Measurements from ENCODE around the gene PSMG1.
"Not testable (repeated sequence)": the region's sequence is repeated elsewhere in the genome, so short reads cannot be mapped to it uniquely, and the experiment has no call there.

Gene PSMG1

DNA sequence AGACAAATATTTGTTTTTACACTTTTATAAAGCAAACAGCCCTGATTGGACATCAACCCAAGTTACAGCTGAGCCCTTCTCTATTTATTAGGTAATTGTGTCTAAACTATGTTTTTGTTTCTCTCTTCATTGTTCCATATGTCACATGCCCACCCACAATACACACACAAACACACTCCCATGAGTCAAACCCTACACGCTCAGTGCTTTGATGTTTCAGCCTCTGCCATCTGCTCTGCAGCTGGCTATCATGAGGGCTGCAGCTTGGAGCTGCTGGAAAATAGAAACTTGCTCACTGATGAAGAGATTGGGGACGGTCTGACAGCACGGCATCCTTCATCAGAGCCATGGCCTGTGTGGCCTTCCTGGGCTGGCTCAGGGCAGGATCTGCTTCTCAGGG lies 41.7 kb downstream of the PSMG1 start:
- Histone ChIP-seq H3K4me1 (no peaks in the 10 kb centered on the region), H3K79me2 (no peaks in the 10 kb centered on the region), H2AFZ (no peak overlapping the region), H3K9me3 (ENCODE audit: control insufficient read depth, low read length) (no peaks in the 10 kb centered on the region), H3K27me3 (ENCODE audit: control insufficient read depth, insufficient read depth, low read length) (no peaks in the 10 kb centered on the region), H3K4me3 (ENCODE audit: low read depth, low read length) (no peak overlapping the region), H3K9ac (no peak overlapping the region), H3K36me3 (ENCODE audit: control insufficient read depth, insufficient read depth, low read length) (no peaks in the 10 kb centered on the region), H3K27ac (no peak overlapping the region), H3K4me2 (ENCODE audit: low read length) (no peak overlapping the region)
- TF ChIP-seq, protein P1, sequence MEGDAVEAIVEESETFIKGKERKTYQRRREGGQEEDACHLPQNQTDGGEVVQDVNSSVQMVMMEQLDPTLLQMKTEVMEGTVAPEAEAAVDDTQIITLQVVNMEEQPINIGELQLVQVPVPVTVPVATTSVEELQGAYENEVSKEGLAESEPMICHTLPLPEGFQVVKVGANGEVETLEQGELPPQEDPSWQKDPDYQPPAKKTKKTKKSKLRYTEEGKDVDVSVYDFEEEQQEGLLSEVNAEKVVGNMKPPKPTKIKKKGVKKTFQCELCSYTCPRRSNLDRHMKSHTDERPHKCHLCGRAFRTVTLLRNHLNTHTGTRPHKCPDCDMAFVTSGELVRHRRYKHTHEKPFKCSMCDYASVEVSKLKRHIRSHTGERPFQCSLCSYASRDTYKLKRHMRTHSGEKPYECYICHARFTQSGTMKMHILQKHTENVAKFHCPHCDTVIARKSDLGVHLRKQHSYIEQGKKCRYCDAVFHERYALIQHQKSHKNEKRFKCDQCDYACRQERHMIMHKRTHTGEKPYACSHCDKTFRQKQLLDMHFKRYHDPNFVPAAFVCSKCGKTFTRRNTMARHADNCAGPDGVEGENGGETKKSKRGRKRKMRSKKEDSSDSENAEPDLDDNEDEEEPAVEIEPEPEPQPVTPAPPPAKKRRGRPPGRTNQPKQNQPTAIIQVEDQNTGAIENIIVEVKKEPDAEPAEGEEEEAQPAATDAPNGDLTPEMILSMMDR (IDR thresholded peaks at IDR 0.05) = no peak

DNA sequence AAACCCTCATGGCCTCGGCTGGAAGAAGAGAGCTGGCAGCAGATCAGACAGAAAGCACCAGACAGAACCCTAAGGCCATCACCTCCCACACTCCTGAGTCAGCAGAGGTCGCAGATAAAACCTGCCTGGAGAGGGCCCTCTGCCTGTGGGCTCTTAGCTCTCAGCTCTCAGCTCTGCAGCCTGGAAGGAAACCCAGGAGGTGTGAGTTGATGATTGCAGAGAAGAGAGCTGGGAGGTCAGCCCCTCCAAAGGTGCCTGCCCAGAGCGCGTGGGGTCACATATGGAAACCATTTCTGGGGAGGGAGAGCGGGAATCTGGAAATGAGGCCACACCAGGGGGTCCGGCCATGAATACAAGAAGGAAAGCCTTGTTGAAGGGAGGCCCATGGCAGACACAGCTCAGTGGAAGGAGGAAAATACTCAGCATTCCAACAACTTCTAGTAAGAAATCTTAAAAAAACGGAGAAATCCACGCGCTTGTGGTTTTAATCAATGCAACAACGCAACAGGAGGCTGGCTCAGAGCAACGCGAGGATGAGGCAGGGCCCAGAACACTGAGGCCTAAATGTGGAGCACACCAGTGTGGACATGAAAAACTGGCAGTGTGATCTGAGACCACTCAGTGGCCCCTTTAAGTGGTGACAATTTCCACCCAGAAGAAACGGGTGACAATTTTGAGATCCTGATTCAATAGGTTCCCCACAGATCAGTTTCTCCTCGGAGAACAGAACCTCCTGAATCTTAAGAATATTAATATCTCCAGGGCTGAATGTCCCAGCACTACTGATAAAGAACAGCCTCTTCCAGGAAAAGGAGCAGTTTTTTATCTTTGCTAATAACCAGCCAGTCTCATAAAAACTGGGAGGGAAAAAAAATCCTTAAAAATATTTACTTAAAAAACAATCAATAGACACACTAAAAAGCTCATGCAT lies 45.7 kb downstream of the PSMG1 start:
- no peak overlapping the region for H3K9ac ChIP-seq
- H3K79me2 ChIP-seq = no peaks in the 10 kb centered on the region
- H3K27me3 ChIP-seq (ENCODE audit: control insufficient read depth, insufficient read depth, low read length) = no peaks in the 10 kb centered on the region
- no peak overlapping the region for H3K4me3 ChIP-seq (ENCODE audit: low read depth, low read length)
- H3K9me3 ChIP-seq (ENCODE audit: control insufficient read depth, low read length) = no peaks in the 10 kb centered on the region
- no peak overlapping the region for H3K4me2 ChIP-seq (ENCODE audit: low read length)
- TF ChIP-seq, protein P1 (IDR thresholded peaks at IDR 0.05) = no peak
- no peak overlapping the region for H3K27ac ChIP-seq
- H3K4me1 ChIP-seq = no peaks in the 10 kb centered on the region
- H3K36me3 ChIP-seq (ENCODE audit: control insufficient read depth, insufficient read depth, low read length) = no peaks in the 10 kb centered on the region
- no peak overlapping the region for H2AFZ ChIP-seq

DNA sequence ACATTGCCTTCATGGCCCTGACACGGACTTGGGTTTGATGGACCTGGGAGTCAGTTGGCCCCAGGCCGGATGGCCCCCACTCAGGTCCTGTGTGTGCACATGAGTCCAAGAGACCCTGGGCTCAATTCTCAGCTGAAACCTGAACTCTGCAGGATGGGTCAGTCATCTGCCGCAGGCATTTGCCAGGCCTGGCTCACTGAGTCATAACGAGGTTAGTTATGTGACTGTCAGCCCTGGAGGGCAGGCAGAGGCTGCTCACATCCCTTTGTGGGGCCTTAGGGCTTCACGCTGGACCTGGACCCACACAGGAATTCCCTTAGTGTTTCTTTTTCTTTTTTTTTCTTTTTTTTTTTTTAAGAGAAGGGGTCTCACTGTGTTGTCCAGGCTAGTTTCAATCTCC lies 46.5 kb downstream of the PSMG1 start:
- Histone ChIP-seq H3K36me3 (ENCODE audit: control insufficient read depth, insufficient read depth, low read length) (no peaks in the 10 kb centered on the region), H3K27ac (no peak overlapping the region), H3K4me2 (ENCODE audit: low read length) (no peak overlapping the region), H3K79me2 (no peaks in the 10 kb centered on the region), H3K4me1 (no peaks in the 10 kb centered on the region), H3K9me3 (ENCODE audit: control insufficient read depth, low read length) (no peaks in the 10 kb centered on the region), H3K4me3 (ENCODE audit: low read depth, low read length) (no peak overlapping the region), H2AFZ (no peak overlapping the region), H3K9ac (no peak overlapping the region), H3K27me3 (ENCODE audit: control insufficient read depth, insufficient read depth, low read length) (no peaks in the 10 kb centered on the region)
- TF ChIP-seq, protein P1 (IDR thresholded peaks at IDR 0.05) = no peak

DNA sequence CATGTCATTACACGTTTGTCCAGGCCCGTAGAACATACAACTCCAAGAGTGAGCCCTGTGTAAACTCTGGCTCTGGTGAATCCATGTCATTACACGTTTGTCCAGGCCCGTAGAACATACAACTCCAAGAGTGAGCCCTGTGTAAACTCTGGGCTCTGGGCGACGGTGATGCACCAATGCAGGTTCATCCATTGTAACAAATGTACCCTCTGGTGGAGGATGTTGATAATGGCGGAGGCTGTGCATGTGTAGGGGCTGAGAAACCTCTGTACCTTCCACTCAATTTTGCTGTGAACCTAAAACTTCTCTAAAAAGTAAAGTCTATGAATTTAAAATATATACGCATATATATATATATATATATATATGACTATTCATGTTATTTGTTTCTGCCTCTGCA lies 47.1 kb downstream of the PSMG1 start:
- not testable (repeated sequence) for H3K4me2 ChIP-seq (ENCODE audit: low read length); H3K36me3 ChIP-seq (ENCODE audit: control insufficient read depth, insufficient read depth, low read length); H3K9me3 ChIP-seq (ENCODE audit: control insufficient read depth, low read length); H3K27ac ChIP-seq; H2AFZ ChIP-seq; H3K4me1 ChIP-seq; H3K27me3 ChIP-seq (ENCODE audit: control insufficient read depth, insufficient read depth, low read length); H3K79me2 ChIP-seq; H3K4me3 ChIP-seq (ENCODE audit: low read depth, low read length); H3K9ac ChIP-seq
- TF ChIP-seq, protein P1 (IDR thresholded peaks at IDR 0.05) = peak; percentile 5

Data from parathyroid adenoma (tissue), 2 donors.